IPS-11a (cell line): Measurements from ENCODE around the gene MTHFD2L.

Experiments used
- H3K4me3 ChIP-seq: one replicate; pipeline ENCODE4 v1.5.1; 2013; ENCODE audit warnings: low read depth, low read length, control low read depth

Gene MTHFD2L

DNA sequence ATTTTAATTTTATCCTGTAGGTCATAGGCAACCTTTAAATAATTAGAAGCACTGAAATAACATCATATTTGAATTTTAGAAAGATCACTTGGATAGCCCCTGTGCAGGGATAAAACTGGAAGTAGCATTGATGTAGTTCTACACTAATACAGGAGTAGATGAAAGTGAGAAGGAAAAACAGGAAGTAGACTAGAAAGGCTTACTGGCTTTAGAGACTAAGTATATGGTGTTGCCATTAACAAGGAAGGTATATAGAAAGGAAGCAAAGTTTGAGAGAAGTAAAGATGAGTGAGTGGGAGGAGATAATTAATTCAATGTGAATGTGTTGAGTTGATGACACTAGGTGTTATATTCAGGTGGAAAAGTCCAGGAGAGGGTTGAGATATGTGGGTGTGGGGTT, 77.2 kb downstream of the MTHFD2L start:
- H3K4me3 ChIP-seq: no peak overlapping the region

DNA sequence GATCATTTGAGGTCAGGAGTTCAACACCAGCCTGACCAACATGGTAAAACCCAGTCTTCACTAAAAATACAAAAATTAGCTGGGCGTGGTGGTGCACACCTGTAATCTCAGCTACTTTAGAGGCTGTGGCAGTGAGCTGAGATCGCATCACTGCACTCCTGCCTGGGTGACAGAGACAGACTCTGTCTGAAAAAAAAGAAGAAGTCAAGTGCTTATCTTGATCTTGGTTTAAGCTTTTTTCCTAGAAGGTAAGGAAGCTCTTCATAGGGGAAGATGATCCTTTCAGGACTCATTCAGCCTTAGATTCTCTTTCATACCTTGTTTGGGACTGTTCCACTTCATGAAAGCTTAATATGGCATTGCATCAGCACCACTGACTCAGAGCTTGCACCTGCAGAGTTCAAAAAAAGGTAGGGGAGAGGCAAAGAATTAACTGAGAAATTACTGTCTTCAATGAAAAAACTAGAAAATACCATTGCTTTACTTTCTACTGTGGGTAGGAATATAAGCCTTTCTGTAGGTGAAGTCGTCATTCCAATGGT, 79.6 kb downstream of the MTHFD2L start:
- H3K4me3 ChIP-seq: no peak overlapping the region

DNA sequence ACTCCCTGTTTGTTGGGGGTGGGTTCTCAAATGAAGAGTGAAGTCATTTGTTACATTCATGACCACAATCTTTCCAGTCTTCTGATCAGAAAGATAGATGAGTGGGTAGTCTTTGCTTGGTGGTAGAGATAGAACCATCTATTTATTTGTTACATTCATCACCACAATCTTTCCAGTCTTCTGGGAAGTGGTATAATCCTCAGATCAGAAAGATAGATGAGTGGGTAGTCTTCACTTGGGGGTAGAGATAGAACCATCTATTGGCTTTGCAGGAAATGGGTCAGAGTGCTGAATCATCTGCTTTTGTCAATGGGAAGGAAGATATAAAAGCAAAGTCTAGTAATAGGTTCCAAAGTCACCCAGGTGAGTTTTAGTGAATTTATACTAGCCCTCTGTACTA, 86.1 kb downstream of the MTHFD2L start:
- H3K4me3 ChIP-seq: no peak overlapping the region

DNA sequence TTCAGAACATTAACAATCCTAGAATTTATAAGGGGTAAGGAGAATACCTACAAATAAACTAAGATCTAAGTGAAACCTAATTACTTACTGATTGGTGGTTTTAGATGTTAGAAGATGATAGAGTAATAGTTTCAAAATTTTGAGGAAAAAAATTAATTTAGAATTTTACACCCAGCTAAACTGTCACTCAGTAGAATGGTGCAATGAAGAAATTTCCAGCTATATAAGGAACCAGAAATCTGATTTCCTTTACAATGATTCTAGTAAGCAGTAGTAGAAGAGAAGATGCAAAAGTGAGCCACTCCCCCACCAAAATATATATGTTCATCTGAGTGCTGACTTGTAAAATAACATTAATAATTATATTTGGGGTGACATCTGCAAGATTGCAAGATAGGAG, 95.0 kb downstream of the MTHFD2L start:
- H3K4me3 ChIP-seq: no peak overlapping the region

DNA sequence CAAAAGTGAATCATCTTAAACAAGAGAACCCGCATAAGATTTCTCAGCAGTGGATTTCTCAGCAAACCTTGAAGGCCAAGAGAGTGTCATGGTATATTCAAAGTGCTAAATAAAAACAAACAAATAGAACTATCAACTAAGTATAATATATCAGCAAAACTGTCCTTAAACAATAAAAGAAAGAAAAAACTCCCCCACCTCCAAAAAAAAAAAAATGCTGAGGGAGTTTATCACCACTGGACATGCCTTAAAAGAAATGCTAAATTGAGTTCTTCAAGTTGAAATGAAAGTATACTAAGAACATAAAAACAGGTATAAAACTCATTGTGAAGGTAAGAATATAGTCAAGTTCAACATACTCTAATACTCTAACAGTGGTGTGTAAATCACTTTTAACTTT, 96.5 kb downstream of the MTHFD2L start:
- H3K4me3 ChIP-seq: no peak overlapping the region

DNA sequence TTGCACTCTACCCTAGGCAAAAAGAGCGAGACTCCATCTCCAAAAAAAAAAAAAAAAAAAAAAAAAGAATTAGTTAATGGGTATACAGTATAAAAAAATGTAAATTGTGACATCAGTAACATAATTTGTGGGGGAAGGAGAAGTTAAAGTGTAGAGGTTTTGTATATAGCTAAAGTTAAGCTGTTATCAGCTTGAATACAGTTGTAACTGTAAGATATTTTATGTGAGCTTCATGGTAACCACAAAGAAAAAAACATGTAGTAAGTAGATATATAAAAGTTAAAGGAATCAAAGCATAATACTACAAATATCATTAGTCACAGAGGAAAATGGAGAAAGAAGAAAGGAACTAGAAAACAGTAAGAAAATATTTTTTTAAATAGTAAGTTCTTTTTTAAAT, 97.2 kb downstream of the MTHFD2L start:
- H3K4me3 ChIP-seq: no peak overlapping the region

DNA sequence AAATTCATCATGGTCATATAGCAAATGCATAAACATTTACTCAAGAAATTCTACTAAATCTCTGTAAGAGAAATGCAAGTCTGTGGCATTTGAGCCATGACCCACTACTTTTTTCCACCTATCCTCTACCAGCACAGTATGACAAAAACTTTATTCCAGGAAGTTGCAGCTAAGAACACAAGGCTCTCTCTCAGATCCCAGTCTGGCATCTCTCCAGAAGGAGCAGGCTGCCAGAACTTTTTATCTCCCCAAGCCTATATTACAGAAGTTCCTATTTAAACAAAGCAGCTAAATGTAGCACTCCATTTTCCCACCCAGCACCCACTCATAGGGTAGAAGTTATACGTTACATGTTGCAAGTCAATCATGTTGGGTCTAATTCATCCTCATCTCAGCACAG, 101.0 kb downstream of the MTHFD2L start:
- no peak overlapping the region for H3K4me3 ChIP-seq

DNA sequence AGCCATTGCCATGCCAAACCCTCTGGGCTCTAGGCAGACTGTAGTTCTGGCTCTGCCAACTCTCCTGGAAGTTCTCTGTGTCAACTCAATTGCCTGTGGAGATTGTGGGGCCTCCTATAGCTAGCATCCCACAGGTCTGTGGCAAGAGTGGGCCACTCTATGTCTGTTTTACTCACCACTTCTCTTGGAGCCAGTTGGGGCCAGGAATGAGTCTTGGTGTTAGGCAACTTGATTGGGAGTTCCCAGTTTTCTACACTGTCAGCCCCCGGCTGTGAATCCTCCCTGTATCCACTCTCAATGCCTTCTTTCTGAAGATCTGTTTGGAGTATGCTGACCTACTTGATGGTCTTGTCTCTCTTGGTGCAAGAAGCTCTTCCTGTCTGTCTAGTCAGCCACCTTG, 102.1 kb downstream of the MTHFD2L start:
- H3K4me3 ChIP-seq: no peak overlapping the region

DNA sequence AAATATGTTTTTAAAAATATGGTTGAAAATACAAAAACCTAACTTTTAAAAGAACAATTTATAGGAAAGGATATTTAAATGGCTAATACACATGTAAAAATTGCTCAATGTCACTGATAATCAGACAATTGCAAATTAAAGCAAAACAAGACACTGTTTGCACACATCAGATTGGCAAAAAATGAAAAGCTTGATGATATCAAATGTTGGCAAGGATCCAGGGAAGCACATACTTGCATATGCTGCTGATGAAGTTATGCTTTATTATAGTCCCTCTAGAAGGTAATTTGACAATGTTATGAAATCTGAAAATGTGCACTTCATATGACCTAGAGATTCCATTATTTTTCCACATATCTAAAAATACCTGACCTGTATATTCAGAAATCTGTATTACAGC, 104.6 kb downstream of the MTHFD2L start:
- H3K4me3 ChIP-seq: no peak overlapping the region

DNA sequence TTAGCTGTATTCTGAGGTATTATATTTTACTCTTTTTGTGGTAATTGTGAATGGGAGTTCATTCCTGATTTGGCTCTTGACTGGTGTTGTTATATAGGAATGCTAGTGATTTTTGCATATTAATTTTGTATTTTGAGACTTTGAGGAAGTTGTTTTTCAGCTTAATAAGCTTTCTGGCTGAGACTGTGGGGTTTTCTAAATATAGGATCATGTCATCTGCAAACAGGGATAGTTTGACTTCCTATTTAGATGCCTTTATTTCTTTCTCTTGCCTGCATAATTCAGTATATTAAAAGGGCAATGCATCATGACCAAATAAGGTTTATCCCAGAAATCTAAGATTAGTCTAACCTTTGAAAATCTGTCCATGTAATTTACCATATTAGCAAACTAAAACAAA, 105.6 kb downstream of the MTHFD2L start:
- H3K4me3 ChIP-seq: no peak overlapping the region

DNA sequence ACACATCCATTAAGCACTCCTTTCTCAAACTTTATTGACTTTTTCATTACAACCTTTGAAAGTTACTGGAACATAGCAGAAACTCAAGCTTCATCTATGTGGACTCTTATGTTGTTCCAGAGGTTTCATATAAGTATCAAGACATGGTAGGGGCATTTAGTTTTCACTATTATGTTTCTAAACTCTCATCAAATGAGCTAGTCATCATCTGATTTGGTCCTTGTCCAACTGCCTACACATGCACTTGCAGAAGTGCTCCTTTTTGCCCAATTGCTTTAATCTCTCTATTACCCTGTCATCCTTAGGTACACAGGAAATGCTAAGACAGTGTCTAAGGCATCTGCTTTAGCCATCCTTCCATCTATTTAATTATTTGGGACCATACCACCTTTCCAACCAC, 108.2 kb downstream of the MTHFD2L start:
- H3K4me3 ChIP-seq: no peak overlapping the region

DNA sequence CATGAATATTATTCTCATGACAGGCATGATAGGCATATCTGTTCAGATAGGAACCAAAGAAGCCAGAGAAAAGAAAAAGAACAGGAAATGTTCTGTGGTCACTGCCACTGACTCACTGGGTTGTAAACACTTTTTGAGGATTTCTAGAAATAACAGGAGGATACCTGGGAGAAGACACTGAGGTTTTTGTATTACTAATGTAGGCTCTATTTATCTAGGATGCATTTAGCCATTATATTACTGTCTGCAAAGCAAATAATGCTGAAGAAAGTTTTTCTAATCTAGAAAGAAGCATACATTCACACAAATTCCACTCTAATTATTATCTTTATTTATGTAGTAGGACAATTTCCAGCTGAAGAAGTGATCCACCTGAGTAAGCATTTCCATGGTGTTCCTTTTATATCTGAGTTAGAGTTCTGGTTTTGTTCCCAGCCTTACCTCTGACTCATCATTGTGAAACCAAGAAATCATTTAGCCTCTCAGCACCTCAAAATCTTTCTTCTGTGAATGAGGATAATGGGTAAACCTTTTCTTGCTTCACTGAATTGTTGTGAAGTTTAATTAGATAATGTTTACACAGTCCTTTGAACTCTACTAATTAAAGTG, 110.2 kb downstream of the MTHFD2L start:
- H3K4me3 ChIP-seq: no peak overlapping the region

DNA sequence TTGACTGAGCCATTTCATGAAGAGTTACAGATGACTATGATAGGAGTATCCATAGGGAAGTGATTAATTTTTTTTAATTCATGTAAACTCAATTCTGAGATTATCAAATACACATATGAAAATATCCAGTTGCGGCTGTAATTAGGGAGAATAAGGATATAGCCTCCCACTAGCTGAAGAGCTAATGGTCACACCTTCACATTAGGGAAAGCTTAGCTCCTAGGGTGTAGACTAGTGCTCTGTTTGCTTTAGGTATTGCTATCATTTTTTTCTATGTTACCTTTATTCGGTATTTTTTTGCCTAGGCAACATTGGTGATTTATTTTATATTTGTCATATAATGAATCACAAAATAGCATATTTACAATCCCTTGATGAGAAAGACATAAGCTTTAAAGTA, 110.7 kb downstream of the MTHFD2L start:
- H3K4me3 ChIP-seq: no peak overlapping the region

DNA sequence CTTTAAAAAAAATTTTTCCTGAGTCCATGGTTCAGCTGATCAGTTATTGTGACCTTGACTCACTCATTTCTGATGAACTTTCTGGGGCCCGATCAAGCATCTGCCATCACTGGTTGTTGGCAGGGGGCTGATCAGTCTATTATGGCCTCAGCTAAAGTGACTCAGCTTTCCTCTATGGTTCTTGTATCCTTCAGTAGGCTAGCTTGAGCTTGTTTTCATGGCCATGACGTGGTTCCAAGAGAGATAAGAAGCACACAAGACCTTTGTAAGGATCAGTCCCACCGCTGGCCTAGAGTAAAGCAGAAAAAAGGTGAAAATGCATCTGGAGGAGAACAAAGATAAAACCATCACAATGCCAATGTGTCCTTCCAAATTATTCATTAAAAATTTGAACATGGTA, 120.6 kb downstream of the MTHFD2L start:
- no peak overlapping the region for H3K4me3 ChIP-seq

DNA sequence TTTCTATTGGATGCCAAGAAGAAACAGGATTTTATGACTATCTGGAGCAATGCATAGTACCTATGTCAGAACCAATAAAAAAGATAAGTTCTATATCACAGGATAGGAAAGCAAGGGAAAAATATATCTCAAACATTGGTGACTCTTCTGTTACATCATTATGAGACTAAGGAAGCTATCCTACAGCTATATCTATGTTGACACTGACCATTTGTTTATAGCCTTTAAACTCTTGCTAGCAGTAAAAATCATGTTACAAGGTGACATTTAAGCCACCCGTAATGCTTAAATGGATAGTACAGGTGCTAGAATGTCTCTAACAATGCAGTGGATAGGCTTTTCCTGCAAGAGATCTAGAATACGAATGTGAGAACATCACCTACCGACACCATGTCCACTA, 121.8 kb downstream of the MTHFD2L start:
- H3K4me3 ChIP-seq: no peak overlapping the region

DNA sequence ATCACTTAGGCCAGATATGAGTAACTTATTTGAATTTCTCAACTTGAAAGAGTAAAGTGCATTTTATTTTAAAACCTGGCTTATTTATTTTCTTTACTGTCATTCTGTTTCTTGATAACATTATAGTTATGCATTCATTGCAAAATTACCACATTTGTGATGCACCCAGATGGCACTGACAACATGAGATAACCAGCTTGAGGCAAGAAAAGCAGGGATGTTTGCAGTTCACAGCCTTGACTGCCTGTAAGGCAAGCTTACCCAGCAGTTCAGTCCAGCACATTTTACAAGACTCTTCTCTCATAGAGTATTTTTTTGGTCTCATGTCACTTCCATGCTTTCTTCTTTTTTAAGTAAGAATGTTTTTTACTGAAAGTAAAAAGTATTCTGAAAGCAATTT, 125.0 kb downstream of the MTHFD2L start:
- no peak overlapping the region for H3K4me3 ChIP-seq

DNA sequence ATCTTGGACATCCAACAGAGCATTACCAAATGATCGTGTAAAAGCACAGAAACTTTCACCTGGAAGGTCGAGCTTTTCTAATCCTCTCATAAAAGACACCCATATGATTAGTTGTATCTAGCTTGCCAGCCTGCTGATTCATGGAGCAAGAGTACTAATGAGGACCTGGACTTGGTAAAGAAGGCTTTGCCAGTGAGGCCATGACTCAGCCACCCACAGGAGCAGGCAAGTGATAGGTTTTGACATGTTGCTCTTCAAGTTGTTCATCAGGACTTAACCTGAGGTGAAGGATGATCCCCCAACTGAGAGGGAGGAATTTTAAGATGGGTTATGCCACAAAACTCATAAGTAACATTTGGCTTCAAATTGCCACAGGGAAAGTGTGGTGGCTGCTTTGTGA, 125.7 kb downstream of the MTHFD2L start:
- no peak overlapping the region for H3K4me3 ChIP-seq

DNA sequence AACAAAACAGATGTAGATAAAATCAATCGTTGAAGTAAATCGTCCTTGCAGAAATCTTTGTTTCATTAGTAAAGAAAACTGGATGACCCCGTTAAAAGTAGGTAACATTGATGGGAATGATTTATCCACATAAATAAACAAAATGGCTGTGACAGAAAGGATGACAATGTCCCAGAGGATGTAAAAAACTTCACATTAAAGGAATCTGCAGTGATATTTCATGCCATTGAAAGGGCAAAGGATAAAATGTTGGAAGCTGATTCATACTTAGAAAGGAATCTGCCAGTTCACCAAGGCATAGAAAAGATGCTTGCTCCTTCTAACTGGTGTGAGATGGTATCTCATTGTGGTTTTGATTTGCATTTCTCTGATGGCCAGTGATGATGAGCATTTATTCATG, 126.1 kb downstream of the MTHFD2L start:
- no peak overlapping the region for H3K4me3 ChIP-seq

DNA sequence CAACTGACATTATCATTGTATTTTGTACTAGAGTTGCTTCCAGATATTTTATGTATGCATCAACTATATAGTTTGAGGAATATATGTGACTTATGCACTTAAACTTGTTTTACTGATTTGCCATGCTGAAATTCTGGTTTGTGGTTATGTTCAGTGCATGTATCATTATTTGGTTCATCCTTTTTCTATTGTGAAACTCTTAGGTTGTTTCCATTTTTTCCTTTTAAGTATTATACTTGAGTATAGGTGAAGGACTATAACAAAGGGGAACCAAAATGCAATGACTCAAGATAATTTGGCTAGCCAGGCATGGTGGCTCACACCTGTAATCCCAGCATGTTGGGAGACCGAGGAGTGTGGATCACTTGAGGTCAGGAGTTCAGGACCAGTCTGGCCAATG, 129.2 kb downstream of the MTHFD2L start:
- H3K4me3 ChIP-seq: no peak overlapping the region

DNA sequence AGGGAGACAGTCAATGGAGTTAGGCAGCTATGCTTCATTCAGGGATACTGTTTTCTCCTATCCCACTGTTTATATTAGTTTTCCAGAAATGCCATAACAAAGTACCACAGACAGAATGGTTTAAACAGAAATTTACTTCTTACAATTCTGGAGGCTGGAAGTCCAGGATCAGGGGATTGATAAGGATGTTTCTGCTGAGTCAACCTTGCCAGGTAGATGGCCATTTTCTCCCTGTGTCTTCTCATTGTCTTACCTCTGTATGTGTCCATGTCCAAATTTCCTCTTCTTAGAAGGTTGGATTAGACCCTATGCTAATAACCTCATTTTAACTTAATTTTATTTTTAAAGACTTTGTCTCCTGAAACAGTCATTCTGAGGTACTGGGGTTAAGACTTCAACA, 129.9 kb downstream of the MTHFD2L start:
- H3K4me3 ChIP-seq: no peak overlapping the region

DNA sequence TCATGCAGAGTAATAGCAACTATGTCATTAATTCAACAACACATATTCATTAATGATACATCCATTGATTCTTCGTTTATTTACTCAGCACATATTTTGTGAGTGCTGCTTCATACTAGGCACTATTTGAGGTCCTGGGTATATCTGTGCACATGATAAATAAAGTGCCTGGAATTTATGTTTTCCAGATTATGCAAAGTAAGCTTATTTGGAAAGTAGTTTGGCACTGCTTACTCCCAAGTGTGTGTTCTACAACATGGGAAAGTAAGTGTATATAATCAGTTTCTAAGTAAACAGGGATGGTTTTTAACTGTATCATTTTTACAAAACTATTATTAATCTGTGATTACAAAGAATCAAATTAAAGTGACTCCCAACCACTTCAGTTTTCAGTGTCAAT, 133.6 kb downstream of the MTHFD2L start:
- H3K4me3 ChIP-seq: no peak overlapping the region

DNA sequence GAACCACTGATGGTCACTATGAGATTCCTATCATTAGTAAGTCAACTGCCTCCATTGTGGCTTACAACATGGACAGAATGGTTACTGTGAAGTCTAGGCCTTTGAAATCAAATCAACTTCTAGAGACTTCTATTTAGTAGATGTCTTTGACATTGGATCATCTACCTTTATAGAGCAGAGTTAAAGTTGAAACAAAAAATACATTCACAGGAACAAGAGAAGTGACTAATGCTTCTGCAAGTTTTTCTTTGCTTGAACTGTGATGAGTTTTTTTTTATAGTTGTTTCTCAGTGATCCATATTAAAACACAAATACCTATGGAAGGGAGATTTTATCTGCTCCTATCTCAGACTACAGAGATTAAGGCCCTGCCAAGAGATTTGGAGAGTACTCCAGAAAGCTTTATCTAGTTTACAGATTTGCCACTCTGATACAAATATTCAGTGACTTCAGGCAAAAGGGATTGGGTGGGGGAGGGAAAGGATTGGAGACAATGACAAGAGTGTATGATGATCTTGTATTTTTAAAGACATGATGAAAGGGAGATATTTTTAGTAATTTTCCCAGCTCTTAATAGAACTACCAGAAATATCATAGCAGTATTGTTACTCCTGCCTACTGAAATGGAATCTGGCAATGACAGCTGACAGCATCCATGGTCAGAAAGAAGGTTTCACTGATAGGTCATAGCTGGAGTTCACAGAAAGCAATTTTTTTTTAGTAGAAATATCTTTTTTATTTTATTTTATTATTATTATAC, 134.4 kb downstream of the MTHFD2L start:
- no peak overlapping the region for H3K4me3 ChIP-seq

DNA sequence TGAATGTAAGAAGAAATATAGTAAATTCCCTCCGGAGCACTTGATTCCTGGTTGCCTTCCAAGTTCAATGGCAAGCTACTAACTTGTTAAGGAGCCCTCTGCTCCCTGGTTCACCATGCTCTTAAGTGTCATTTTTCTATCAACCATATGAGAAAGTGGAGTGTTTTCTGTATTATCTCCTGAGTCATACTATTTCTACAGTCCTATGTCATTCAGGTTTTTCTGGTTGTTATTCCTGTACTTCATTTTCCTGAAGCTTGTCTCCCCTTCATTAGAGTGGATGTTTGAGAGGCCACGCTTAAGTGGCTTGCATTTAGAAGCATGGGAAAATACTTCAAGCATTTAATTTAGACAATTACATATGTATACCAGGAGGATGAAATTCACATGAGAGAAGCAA, 135.6 kb downstream of the MTHFD2L start:
- H3K4me3 ChIP-seq: no peak overlapping the region
